ENCODE results near the gene ASB1.

ASB1 gene

DNA sequence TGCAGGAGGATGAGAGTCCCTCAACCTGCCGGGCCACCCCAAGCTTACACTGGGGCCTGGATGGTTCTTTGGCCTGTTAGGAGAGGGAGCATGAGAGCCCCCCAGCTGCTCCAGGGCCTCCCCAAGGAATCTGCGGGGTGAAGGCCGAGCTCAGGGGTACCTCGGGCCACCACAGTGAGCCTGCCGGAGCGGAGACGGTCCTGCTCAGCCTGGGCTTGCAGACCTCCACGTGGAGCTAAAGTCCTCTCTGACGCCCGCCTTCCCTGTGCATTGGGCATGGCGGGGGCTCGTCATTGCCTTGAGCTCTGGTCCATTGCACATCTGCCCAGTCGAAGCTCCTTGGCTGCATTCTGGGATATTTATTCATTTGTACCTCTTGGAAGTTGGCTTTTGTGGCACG, 62.7 kb downstream of the ASB1 start:
- DNase-seq, result no peak
- intact Hi-C loops (cut with DNase I), result no loop called here

- intact Hi-C loops (cut with DNase I), result no loop called here
- DNase-seq, result no peak
These were observed 63.2 kb downstream of the ASB1 start for GRCh38 chr2:238489896-238490295.

DNA sequence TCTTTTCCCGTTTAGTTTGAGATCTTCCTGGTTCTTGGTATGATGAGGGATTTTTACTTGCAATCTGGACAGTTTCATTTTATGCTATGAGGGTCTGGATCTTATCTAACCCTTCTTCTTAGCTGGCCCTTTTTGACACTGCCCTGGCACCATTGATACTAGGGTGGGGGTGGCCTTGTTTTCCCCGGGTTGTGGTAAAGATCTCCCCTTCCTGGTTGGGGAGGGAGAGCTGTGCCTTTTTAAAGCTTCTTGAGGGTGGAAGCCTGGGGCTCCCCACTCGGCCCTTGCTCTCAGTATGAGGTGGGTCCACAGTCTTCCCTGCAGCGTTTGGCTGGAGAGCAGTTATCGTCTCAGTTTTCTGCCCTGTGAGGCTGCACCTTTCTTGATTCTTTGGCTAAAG, 66.1 kb downstream of the ASB1 start:
- DNase-seq, result no peak
- intact Hi-C loops (cut with DNase I), result no loop called here

GRCh38 chr2:238493411-238493810, 66.7 kb downstream of the ASB1 start:
- no peak for DNase-seq

GRCh38 chr2:238493880-238494572, 67.3 kb downstream of the ASB1 start:
- intact Hi-C loops (cut with DNase I), result no loop called here
- no peak for DNase-seq

More at GRCh38 chr2:238493411-238493810, 66.7 kb downstream of the ASB1 start:
- intact Hi-C loops (cut with DNase I), result no loop called here

- intact Hi-C loops (cut with DNase I), result no loop called here
- DNase-seq, result no peak
These were observed 67.8 kb downstream of the ASB1 start for GRCh38 chr2:238494573-238494961.

- intact Hi-C loops (cut with DNase I), result no loop called here
- DNase-seq, result no peak
These were observed 68.7 kb downstream of the ASB1 start for GRCh38 chr2:238495422-238495821.

DNA sequence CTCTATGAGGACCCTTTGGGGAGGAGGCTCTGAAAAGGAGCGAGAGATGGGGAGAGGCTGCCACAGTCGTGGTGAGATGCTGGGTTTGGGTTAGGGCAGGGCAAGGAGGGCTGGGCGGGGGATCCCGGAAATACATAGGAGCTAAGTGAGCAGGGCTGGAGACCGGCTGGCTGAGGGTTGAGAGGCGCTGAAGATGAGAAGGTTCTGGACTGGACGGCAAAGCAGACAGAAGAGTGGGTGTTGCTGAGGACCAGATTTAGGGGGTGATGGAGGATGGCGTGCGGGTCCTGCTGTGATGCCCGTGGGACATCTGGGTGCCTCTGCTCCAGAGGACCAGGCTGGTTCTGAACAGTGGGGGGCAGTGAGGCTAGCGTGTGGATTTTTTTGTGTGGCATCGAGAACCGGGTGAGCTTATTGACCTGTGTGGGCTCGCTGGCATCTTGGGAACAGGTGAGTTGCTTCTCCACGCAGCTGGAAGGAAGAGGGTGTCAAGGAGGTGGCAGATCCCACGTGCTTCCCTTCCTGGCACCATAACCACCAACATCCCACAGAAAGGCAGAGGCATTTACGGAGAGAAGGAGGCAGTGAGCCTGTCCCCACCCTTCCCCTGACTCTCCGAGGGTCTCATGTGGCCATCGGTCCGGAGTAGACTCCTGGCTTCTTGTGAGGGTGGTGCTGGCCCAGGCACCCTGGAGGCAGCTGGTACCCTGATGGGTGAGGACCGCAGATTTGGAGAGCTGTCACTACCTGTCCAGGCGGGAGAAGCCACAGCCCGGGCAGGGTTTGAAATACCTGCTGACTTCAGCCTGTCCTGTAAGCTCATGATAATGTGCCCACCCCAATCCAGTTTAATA, 70.3 kb downstream of the ASB1 start:
- no peak for DNase-seq
- intact Hi-C loops (cut with DNase I), result no loop called here

DNA sequence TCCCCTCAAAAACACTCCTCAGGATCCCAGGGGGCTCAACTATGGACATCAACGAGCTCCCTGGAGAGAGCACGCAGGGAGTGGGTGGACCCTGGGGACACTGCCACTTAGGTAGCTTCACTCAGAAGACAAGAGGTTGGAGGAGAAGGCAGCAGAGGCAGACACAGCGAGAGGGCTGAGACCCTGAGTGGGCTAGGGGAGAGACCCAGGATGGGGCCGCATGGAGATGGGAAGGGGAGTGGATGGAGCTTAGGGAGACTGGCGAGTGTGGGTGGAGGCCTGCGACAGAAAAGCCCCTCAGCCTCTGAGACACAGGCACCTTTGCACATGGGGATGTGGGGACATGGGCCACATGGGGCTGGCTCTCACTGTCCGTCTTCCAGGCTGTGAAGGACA, 70.9 kb downstream of the ASB1 start:
- intact Hi-C loops (cut with DNase I), result no loop called here
- no peak for DNase-seq

- intact Hi-C loops (cut with DNase I), result no loop called here
- no peak for DNase-seq
These were observed 71.5 kb downstream of the ASB1 start for GRCh38 chr2:238498188-238498587.

DNA sequence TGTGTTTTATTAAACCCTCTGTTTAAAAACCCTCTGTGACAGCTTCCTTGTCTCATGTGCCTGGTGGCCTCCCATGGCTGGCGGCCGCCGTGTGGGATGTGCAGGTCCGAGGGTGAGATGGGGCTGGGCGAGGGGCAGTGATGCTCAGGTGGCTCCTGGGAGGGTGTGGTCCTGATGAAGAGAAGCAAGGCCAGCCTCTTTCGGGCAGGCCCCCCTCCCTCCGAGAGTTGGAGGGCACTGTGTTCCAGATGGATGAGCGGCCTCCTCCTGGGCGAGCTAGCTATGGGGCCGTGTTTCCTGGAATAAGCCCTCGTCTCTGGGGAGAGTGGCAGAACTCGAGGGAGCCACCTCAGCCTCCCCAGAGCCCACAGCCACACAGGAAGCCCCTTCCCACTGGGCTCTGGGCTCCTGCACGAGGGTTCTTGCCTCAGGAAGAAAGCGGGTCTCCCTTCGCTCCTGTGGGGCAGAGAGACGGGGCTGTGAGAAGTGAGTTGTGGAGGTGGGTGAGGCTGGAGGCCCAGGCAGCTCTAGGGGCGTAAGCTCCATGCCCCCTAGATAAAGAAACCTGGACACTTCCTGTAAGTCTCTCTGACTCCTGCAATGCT, 72.1 kb downstream of the ASB1 start:
- peak in 1 of 10 donors; percentile 84 for DNase-seq
- intact Hi-C loops (cut with DNase I), result no loop called here

GRCh38 chr2:238499731-238500580, 73.2 kb downstream of the ASB1 start:
- DNase-seq, result peak in 1 of 10 donors; percentile 77
- intact Hi-C loops (cut with DNase I), result no loop called here

DNA sequence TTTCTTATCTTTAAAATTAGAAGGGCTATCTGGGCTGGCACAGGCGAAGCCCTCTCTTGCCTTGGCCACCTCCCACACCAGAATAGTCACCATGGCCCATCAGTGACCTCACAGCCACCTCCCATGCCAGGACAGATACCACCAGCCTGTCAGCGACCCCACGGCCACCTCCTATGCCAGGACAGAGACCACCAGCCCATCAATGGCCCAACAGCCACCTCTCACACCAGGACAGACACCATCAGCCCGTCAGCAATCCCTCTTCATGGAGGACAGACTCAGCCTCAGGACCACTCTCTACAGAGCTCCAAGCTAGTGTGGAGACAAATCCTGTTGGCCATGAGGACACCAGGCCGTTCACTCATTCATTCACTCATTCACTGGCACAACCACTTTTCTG, 74.6 kb downstream of the ASB1 start:
- intact Hi-C loops (cut with DNase I), result no loop called here
- DNase-seq, result no peak

All from posterior cingulate gyrus (tissue), 11 donors.